Measurements from ENCODE around the gene APOBEC3H.

APOBEC3H gene

DNA sequence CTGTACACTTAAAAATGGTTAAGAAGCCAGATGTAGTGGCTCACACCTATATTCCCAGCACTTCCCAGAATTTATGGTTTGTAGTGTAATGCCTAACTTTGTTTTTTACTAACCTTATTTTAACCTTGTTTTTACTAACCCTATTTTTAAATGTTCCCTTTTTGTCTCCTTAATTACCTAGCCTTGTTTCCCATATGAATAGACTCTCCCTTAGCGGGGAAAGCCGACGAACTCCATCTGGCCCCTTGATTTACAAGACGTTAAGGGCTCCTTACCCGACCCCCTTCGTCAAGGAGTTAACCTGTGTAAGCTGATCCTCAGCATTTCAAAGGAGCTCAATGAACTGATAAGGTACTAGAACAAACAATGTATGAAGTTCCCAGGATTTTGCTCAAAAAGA lies 17.1 kb downstream of the APOBEC3H start:
- DNase-seq: no peak

DNA sequence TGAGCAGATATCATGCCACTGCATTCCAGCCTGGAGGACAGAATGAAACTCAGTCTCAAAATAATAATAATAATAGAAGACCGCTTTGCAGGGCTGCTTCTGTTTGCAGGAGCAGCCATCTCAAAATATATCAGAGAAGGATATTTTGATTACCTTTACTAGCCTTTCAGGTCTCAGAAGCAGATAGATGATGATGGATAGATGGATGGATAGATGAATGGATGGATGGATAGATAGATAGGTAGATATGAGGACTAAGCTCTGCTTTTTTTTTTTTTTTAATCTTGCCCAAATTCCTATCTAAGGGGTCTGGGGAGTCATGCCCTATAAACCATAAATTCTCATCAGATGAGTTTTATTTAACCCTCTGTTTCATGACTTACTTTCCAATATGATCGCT lies 18.5 kb downstream of the APOBEC3H start:
- no peak for DNase-seq

DNA sequence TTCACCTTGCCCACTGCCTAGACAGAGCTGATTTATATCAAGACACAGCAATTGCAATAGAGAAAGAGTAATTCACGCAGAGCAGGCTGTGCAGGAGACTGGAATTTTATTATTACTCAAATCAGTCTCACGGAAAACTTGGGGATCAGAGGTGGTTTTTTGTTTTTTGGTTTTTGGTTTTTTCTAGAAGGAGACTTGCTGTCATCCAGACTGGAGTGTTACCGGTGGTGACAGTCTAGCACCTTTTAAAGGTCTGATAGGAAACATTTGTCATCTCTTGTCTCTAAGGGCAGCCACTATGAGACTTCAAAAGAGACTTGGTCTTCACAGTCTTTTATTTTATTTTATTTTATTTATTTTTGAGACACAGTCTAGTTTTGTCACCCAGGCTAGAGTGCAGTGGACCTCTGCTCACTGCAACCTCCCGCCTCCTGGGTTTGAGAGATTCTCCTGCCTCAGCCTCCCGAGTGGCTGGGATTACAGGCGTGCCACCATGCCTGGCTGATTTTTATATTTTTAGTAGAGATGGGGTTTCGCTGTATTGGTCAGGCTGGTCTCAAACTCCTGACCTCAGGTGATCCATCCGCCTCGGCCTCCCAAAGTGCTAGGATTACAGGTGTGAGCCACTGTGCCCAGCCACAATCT lies 19.1 kb downstream of the APOBEC3H start:
- DNase-seq: peak; percentile 40 to 64

DNA sequence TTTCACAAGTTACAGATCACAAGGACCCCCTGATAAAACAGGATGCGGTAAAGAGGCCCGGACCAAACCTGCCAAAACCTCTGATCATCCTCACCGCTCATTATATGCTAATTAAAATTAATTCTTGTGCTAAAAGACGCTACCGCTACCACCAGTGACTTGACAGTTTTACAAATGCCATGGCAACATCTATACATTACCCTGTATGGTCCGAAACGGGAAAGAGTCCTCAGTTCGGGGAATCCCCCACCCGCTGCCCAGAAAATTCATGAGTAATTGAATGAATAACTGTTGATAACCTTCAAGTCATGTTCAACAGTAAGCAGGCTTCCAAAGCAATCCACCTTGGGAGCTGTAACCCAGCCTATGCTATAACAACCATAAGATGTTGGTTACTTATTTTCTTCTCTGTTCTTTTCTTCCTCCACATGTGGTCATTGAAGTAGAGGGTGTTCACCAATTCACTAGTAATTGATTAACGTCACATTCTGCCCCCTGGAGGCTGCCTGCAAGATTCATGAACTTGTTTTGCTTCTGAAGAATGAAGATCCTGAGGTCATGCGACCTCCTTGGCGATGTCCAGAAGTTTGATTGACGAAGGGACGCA lies 20.6 kb downstream of the APOBEC3H start:
- peak; percentile 81 to 88 for DNase-seq

DNA sequence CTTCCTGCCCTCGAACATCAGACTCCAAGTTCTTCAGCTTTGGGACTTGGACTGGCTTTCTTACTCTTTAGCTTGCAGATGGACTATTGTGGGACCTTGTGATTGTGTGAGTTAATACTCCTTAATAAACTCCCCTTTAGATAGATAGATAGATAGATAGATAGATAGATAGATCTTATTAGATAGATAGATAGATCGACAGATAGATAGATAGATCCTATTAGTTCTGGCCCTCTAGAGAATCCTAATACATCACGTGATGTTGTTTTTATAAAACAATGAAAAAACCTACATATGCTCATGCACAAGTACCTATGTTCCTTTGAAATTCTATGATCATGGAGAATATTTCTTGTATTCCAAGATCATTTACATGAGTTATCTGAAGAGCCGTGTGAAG lies 23.9 kb downstream of the APOBEC3H start:
- DNase-seq: no peak

DNA sequence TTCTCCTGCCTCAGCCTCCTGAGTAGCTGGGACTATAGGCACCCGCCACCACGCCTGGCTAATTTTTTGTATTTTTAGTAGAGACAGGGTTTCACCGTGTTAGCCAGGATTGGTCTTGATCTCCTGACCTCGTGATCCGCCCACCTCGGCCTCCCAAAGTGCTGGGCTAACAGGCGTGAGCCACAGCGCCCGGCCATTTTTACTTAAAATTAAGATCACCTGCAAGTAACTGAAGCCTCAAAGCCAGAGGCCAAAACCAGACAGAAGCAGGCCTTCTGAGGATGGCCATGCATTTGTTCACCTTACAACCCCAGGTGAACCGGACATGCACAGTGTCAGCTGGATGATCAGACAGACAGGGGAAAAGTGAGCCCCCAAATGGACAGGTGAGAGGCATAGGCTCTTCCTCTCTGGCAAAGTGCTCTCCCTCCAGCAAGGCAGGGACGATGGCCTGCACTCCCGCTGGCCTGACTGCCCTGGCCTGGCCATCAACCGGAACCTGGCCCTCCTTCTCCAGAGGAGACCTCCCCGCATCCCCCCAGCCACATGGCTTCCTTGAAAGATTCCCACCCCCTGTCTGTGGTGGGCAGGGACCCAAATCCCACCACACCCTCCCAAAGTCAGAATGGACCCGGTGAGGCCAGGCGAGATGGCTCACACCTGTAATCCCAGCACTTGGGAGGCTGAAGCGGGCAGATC lies 25.9 kb downstream of the APOBEC3H start:
- DNase-seq: no peak

DNA sequence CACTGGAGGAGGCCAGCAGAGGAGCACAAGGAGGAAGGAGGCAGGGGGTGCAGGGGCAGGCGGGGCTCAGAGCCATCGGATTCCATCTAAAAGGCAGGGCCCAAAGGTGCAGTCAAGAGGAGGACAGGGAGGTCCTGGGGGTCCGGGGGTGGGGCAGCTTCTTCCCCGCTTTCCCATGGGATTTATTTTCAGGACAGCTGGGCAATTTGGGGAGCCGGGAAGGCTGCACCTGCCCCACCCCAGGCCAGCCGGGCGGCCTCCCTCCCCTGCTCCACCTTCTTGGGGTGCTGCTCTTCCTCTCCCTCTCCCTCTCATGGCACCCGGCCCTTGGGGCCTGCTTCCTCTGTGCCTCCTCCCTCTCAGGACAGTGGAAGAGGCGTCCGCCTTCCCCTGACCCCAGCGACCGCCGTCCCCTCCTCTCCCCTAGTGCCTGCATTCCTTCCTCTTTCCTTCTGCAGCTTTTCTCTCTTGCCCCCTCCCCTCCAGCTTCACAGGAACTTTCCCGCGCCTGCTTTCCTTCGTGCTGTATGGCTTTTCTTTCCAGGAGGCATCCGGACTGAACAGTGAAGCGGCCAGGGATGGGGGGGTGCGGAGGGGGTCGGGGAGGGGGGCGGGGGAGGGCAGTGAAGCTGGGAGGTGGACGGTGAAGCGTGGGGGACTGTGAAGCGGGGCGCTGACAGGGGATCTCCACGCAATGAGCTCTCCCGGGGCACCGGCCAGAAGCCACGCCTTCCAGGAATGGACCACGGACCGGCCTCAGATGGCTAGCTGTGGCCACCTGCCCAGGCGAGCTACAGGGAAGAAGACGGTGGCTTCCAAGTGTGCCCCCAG lies 26.9 kb downstream of the APOBEC3H start:
- DNase-seq: no peak

DNA sequence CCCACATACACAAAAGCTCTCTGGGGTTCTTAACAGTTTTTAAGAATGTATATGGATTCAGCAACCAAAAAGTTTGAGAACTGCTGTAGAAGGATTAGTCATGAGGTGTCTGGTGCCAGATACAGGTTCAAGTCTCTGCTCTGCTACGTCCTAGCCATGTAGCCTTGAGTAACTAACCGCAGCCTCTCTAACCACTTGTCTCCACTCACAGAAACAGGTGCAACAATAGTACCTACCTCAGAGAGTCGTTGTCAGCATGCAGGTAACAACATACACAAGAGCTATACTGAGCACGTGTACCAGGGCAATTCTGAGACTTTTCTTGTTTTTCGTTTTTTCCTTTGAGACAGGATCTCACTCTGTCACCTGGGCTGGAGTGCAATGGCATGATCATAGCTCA lies 28.6 kb downstream of the APOBEC3H start:
- DNase-seq: no peak

DNA sequence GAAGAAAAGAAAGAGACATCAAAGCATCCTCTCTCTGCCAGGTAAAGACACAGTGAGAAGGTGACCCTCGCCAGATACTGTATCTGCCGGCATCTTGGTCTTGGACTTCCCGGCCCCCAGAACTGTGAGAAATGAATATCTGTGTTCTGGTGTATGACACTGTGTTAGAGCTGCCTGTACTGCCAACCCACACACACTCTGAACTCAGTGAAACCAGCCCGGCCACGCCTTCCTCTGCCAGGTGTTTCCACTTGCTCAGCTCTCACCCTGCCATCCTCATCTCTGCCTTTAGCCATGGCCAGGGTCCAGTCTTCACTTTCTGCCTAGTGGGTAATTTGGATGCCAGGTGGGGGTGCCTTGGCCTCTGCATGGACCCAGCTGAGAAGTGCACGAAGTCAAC lies 31.5 kb downstream of the APOBEC3H start:
- DNase-seq: no peak

DNA sequence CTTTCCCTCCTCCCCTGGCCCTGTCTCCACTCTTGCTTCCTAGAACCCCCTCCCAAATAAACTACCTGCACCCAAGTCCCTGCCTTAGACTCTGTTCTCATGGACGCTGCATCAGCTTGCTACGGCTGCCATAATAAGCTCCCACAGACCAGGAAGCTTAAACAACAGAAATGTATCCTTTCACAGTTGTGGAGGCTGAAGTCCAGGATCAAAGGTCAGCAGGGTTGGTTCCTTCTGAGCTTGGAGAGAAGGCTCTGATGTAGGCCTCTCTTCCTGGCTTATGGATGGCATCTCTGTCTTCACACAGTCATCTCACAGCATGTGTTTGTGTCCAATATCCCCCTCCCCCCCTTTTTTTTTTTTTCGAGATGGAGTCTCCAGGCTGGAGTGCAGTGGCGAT lies 32.0 kb downstream of the APOBEC3H start:
- DNase-seq: no peak

DNA sequence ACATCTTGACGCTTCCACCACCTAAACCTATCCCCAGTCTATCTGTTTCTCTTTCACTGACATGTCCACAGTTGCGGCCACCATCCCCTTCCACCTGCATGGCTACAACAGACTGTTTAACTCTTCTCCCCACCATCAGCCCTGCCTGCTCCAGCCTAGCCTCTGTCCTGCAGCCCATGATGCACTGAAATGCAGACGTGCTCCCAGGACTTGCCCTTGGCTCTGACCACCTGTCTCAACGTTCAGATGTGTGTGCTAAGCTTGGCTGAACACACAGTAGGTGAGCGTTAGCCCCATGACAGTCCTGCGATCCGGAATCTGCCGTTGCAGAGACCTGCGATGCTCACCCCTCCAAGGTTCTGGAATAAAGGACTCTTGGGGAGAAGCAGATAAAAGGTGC lies 32.7 kb downstream of the APOBEC3H start:
- DNase-seq: no peak

DNA sequence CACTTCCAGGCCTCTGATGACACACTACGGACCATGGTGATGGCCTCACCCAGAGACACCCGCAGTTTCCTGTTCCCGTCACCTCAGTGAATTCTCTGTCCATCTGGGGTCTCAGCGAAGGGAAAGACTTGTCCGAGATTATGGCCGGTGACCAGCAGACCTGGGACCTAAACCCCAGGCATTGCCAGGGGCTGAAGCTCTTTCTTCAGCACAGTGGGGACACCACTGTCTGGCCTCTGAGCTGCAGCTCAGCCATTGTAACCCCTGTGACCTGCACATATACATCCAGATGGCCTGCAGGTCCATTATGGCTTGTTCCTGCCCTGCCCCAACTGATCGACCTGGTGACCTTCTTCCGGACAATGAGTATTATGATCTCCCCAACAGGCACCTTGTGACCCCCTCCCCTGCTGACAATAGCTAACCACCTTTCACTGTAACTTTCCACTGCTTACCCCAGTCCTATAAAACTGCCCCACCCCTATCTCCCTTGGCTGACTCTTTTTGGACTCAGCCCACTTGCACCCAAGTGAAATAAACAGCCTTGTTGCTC lies 33.2 kb downstream of the APOBEC3H start:
- DNase-seq: no peak

DNA sequence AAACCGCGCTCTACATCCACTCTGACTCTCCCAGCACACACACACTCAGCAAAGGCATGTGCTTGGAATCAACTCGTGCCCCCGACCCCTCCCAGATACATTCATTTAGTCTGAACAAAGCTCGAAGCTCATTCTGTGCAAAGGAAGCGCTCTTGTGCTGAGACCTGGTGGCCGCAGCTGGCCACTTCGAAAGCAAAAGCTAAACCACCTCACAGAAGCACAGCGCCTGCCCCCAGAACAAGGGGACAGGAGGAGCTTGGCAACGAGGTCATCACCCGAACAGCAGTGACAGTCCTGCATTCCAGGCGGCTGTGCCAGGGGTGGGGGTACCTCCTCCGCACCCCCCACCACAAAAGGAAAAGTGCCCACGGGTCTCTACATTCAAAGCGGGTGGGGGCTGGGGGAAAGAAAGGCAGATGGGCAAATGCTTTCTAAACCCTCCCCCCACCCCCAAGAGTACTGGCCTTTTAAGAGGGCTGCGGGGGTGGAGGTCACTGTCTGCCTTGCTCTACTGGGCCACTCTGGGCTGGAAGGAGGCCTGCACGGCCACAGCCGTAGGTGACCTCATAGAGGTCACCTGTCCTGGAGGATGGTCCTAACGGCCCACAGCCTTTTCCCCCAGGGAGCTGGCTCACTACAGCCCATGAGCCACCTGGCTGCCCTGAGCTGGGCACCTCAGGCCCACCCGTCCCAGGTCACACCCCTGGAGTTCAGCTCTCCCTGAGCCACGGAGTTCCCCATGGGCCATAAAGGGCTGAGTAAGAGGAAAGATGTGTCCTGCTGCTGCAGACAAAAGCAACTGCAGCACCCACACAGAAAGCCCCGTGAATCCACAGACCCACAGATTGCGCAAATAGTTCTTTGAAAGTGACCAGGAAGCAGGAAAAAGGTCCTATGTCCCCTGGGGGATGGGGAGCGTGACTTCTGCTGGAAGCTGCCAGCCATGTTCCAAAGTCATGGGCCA lies 34.1 kb downstream of the APOBEC3H start:
- no peak for DNase-seq

DNA sequence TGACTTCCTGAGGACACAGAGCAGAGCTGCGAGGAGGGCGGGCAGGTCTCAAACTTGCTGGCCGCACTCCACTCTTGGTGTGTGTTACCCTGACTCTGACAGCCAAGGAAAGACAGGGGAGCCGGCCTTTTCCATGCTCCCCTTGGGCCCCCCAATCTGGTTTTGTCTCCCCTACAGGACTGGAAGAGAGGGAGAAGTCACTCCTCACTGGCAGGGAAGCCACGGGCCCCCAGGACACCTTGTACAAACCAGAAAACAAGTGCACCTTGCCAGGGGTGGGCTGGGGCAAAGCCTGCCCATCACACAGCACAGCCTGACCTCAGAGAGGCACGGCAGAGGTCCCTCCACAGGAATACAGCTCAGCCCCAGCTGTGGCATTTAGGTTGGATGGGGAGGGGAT lies 35.2 kb downstream of the APOBEC3H start:
- no peak for DNase-seq

DNA sequence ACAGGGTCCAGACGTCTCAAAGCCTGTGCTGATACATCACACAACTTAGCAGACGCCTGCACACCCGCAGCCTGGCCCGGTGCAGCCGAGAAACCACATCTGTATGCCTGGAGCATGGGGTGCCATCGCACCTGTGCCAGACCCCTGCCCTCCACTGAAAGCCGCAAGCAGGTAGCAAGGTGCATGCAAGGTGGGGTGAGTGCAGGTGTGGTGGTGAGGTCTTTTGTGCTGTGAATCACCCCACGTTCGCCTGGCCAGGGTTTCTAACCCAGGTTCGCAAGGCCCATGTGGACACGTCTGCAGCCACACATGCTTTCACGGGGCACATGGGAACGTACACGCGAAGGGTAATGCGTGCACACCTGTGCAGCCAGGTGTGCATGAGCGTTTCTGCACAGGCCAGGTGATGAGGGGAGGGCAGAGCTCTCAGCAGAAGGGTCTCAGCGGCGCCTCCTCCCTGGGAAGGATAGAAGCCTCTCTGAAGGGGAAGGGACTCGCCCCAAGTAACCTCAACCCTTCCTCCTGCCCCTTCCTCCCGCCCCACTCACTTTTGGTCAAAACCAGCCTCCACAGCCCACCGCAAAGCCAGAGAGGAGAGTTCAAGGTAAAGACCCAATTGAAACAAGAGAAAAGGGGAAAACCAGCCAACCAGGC lies 36.0 kb downstream of the APOBEC3H start:
- DNase-seq: no peak

DNA sequence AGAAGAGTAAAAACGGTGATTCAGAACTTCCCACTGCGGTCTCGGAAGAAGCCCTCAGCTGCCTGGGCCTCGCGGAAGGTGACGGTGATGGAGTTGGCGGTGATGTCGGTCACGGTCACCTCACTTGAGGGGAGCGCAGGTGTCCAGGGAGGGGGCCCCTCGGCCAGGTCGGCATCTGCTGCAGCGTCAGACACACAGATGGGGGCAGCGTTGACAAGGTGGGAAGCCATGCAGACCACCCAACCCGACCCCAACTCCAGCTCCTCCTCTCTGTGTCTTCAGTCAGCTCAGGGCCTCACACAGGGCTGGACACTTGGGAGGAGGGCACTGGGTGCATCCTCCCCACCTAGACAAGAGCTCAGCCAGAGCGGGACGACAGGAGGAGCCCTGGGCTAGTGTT lies 36.8 kb downstream of the APOBEC3H start:
- no peak for DNase-seq

DNA sequence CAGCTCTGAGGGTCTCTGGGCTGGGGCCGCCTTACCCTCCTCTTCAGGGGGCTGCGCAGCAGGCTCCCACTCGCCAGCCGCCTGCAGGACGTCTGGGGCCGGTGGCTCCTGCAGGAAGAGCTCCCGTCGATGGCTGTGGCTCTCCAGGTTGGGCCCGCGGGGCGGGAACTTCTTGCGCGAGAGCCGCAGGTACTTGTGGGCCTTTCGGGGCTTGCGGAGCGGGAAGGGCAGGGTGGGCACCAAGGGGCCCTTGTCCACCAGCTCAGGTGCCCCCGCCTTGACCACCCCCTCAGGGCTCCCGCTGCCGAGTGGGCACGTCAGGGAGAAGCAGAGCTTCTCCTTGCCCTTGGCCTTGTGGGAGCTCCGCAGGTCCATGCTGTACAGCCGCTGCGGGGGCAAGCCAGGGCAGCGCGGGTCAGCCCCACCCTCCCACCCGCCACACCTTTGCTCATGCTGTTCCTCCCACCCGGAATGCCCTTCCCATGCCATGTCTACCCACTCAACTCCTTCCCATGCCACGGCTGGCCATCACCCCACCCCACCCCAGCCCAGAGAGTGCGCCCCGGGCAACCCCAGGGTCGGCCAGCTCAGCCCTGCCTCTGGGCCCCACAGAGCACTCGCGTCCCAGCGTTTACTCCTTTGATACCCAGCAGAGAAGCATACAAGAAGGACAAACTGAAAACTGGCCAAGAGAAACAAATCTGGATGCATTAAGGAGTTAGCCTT lies 37.5 kb downstream of the APOBEC3H start:
- DNase-seq: no peak

DNA sequence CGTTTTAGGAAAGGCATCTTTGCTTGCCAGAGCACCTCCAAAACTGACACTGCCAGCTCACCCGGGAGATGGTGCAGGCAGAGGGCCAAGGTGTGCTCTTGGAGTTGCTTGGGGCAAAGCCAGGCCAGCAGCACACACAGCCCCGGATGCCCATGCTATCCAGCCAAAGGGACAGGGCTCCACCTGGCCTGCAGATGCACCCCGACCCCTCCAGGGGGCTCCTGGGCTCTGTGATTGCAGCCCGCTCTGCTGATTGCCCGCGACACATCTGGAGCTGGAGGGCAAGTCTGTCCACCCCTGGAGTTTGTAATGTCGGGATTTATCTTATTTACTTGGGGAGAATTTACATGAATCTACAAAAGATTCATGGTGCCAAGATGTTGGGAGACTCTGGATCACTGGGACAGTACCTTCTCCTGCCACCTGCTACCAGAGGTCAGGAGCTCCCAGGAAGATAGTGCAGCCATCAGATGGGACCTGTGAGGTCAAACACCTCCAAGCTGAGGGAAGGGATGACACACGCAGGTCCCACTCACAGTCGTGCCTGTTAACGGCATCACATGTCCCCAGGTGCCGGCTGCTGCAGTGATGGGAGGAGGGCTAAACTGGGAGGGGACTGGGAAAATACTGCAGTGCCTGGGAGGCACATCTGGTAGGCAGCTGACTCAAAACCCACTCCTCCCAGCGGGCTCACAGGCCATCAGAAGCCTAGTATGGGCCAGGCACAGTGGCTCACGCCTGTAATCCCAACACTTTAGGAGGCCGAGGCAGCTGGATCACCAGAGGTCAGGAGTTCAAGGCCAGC lies 38.2 kb downstream of the APOBEC3H start:
- DNase-seq: peak; percentile 38 to 53

DNA sequence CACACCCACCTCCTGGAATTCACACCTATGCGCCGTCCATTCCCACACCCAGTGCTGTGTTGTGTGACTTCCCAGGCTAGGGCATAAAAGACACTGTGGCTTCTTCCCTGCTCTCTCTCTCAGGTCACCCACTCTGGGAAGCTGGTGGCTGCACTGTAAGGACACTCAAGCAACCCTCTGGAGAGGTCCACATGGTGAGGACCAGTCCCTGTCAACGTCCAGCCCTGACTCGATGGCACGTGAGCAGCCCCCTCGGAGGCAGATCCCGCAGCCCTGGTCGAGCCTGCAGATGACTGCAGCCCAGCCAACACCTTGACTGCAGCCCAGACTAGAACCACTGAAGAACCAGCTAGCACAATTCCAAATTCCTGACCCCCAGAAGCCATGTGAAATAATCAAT lies 39.3 kb downstream of the APOBEC3H start:
- no peak for DNase-seq

All from CD4-positive, alpha-beta T cell treated with Interferon alpha-2 for 1 hour (primary cell).